Neuronal stem cell (in vitro differentiated cells): ENCODE measurements around the gene MC2R.

ENCODE experiments used
- DNase-seq: peaks from one replicate; pipeline ENCODE4 v3.0.0-alpha.2; 2013; ENCODE audit warnings: low spot score
- H2AFZ ChIP-seq: one replicate; pipeline ENCODE4 v1.6.1; 2013; ENCODE audit warnings: mild to moderate bottlenecking, low read length, inconsistent platforms
- H2AK5ac ChIP-seq: 2 replicates; pipeline ENCODE4 v1.6.1; 2013; ENCODE audit warnings: low read depth, mild to moderate bottlenecking, inconsistent platforms, low read length, moderate library complexity, mixed read lengths
- H2BK120ac ChIP-seq: 2 replicates; pipeline ENCODE4 v1.6.1; 2013; ENCODE audit warnings: low read depth, mild to moderate bottlenecking, inconsistent platforms, low read length, moderate library complexity, mixed read lengths
- H2BK12ac ChIP-seq: one replicate; pipeline ENCODE4 v1.6.1; 2013; ENCODE audit warnings: low read length, inconsistent platforms
- H2BK15ac ChIP-seq: 2 replicates; pipeline ENCODE4 v1.6.1; 2013; ENCODE audit warnings: mild to moderate bottlenecking, low read length, inconsistent platforms, mixed read lengths
- H2BK5ac ChIP-seq: one replicate; pipeline ENCODE4 v1.6.1; 2013; ENCODE audit warnings: inconsistent platforms, mild to moderate bottlenecking, low read length, moderate library complexity
- H3K14ac ChIP-seq: one replicate; pipeline ENCODE4 v1.6.1; 2013; ENCODE audit warnings: low read length, inconsistent platforms
- H3K18ac ChIP-seq: 2 replicates; pipeline ENCODE4 v1.6.1; 2013; ENCODE audit warnings: low read length, inconsistent platforms
- H3K23ac ChIP-seq: 2 replicates; pipeline ENCODE4 v1.6.1; 2013; ENCODE audit warnings: low read depth, mild to moderate bottlenecking, mixed read lengths, low read length, inconsistent platforms; ENCODE audit not compliant: poor library complexity
- H3K27ac ChIP-seq: replicated peaks from 3 replicates; pipeline ENCODE4 v1.5.1; 2013; ENCODE audit warnings: low read length, inconsistent platforms
- H3K27me3 ChIP-seq, 3 experiments: 2 replicates each; pipeline ENCODE4 v1.6.1; 2013; ENCODE audit warnings: low read length in 3 of 3, mild to moderate bottlenecking in 2 of 3, inconsistent platforms in 1 of 3, low read depth in 1 of 3, mixed read lengths in 1 of 3, moderate library complexity in 1 of 3; ENCODE audit not compliant: control insufficient read depth in 3 of 3, insufficient read depth in 3 of 3
- H3K36me3 ChIP-seq, 2 donors: replicated peaks in 1 of 2; 2 replicates each; pipeline ENCODE4 v1.6.1; 2013; ENCODE audit warnings: low read length in 2 of 2; ENCODE audit not compliant: control insufficient read depth in 2 of 2, insufficient read depth in 2 of 2
- H3K4ac ChIP-seq: 2 replicates; pipeline ENCODE4 v1.6.1; 2013; ENCODE audit warnings: inconsistent platforms, mild to moderate bottlenecking, low read length, moderate library complexity
- H3K4me1 ChIP-seq, 2 donors: 1 replicate in 1 of 2; 2 replicates in 1 of 2; pipeline ENCODE4 v1.6.1; 2013; ENCODE audit warnings: low read length in 2 of 2, low read depth in 1 of 2; ENCODE audit not compliant: control insufficient read depth in 2 of 2, insufficient read depth in 1 of 2
- H3K4me2 ChIP-seq: one replicate; pipeline ENCODE4 v1.6.1; 2013; ENCODE audit warnings: mild to moderate bottlenecking, low read length, inconsistent platforms; ENCODE audit not compliant: insufficient read depth, poor library complexity, severe bottlenecking
- H3K4me3 ChIP-seq, 2 donors: 2 replicates each; pipeline ENCODE4 v1.5.1; 2013; ENCODE audit warnings: low read length in 2 of 2, mild to moderate bottlenecking in 2 of 2, inconsistent platforms in 1 of 2, moderate library complexity in 1 of 2
- H3K79me1 ChIP-seq: one replicate; pipeline ENCODE4 v1.6.1; 2013; ENCODE audit warnings: low read depth, mild to moderate bottlenecking, inconsistent platforms, low read length, moderate library complexity
- H3K9ac ChIP-seq: one replicate; pipeline ENCODE4 v1.6.1; 2013; ENCODE audit warnings: mild to moderate bottlenecking, low read depth, low read length, inconsistent platforms; ENCODE audit not compliant: poor library complexity
- H3K9me3 ChIP-seq, 2 donors: replicated peaks in 1 of 2; 2 replicates each; pipeline versions ENCODE3 to v1.6.1; 2013; ENCODE audit warnings: low read length in 2 of 2, mild to moderate bottlenecking in 2 of 2, inconsistent platforms in 1 of 2, low read depth in 1 of 2, mixed read lengths in 1 of 2, moderate library complexity in 1 of 2; ENCODE audit not compliant: control insufficient read depth in 2 of 2, insufficient read depth in 1 of 2
- H4K8ac ChIP-seq: one replicate; pipeline ENCODE4 v1.6.1; 2013; ENCODE audit warnings: low read depth, mild to moderate bottlenecking, inconsistent platforms, low read length, moderate library complexity
- H4K91ac ChIP-seq: one replicate; pipeline ENCODE4 v1.6.1; 2013; ENCODE audit warnings: low read length, low read depth, mild to moderate bottlenecking, inconsistent platforms; ENCODE audit not compliant: poor library complexity
- WGBS, 2 donors: extraction: QIAGEN DNeasy Blood & Tissue Kit; methylation state at CpG; one replicate each; pipeline ENCODE4 v1.1.7; 2013; ENCODE audit warnings: missing lambda C conversion rate in 2 of 2, mixed read lengths in 1 of 2; ENCODE audit not compliant: insufficient read length in 2 of 2, insufficient replicate concordance in 1 of 2; ENCODE audit errors: extremely low coverage in 2 of 2; 5-methylcytosine and 5-hydroxymethylcytosine counted together

MC2R gene

GRCh38 chr18:13915995-13916431 is 677 bp upstream of the MC2R start:
- Histone ChIP-seq H3K4me2 (no peak overlapping the region), H3K36me3 (no peaks in the 10 kb centered on the region), H4K91ac (no peak overlapping the region), H3K23ac (no peak overlapping the region), H2AK5ac (no peak overlapping the region), H3K79me1 (no peaks in the 10 kb centered on the region), H2AFZ (no peak overlapping the region), H3K9ac (no peak overlapping the region), H3K4ac (no peak overlapping the region), H3K27ac (no peak overlapping the region), H3K4me3 (no peak overlapping the region), H3K18ac (no peak overlapping the region), H3K14ac (no peak overlapping the region), H3K27me3 (peaks cover 0 to 7% (median 0%) of the 10 kb centered on the region in 3 experiments), H3K4me1 (no peaks in the 10 kb centered on the region), H2BK120ac (no peak overlapping the region), H2BK15ac (no peak overlapping the region), H2BK12ac (no peak overlapping the region), H4K8ac (no peak overlapping the region), H2BK5ac (no peak overlapping the region), H3K9me3 (no peaks in the 10 kb centered on the region)
- no CpG with 5 or more reads among the region's 7 CpGs for WGBS, 2 donors
- DNase-seq: no peak

GRCh38 chr18:13914756-13915155 is 580 bp downstream of the MC2R start:
- no CpG with 5 or more reads among the region's 9 CpGs for WGBS, 2 donors
- Histone ChIP-seq H3K79me1 (no peaks in the 10 kb centered on the region), H3K4me3 (no peak overlapping the region)

GRCh38 chr18:13914170-13914569 is 1.2 kb downstream of the MC2R start:
- no peak overlapping the region for H2BK5ac ChIP-seq
- no peaks in the 10 kb centered on the region for H3K36me3 ChIP-seq
- H3K18ac ChIP-seq: peak overlapping the region; percentile 8
- no peak overlapping the region for H3K23ac ChIP-seq
- H3K4me1 ChIP-seq: no peaks in the 10 kb centered on the region
- peaks cover 0 to 7% (median 0%) of the 10 kb centered on the region in 3 experiments for H3K27me3 ChIP-seq
- H3K27ac ChIP-seq: no peak overlapping the region
- no peak overlapping the region for H2AFZ ChIP-seq
- H3K79me1 ChIP-seq: no peaks in the 10 kb centered on the region
- no peak overlapping the region for H4K91ac ChIP-seq
- H2AK5ac ChIP-seq: no peak overlapping the region
- no peak overlapping the region for H4K8ac ChIP-seq
- H3K4ac ChIP-seq: no peak overlapping the region
- H3K9me3 ChIP-seq: no peaks in the 10 kb centered on the region
- no peak for DNase-seq
- WGBS, 2 donors: no CpG with 5 or more reads among the region's 10 CpGs
- H3K4me3 ChIP-seq: no peak overlapping the region
- H3K14ac ChIP-seq: no peak overlapping the region
- H2BK15ac ChIP-seq: no peak overlapping the region
- H2BK120ac ChIP-seq: no peak overlapping the region
- H3K4me2 ChIP-seq: no peak overlapping the region
- H3K9ac ChIP-seq: no peak overlapping the region
- H2BK12ac ChIP-seq: no peak overlapping the region

More at GRCh38 chr18:13914756-13915155, 580 bp downstream of the MC2R start:
- H3K27me3 ChIP-seq: peaks cover 0 to 7% (median 0%) of the 10 kb centered on the region in 3 experiments
- peak overlapping the region; percentile 25 for H3K14ac ChIP-seq
- no peak overlapping the region for H3K4me2 ChIP-seq
- H2BK12ac ChIP-seq: no peak overlapping the region
- no peak overlapping the region for H3K23ac ChIP-seq
- no peak overlapping the region for H3K4ac ChIP-seq
- H3K18ac ChIP-seq: no peak overlapping the region
- no peak overlapping the region for H2BK15ac ChIP-seq
- no peaks in the 10 kb centered on the region for H3K36me3 ChIP-seq
- no peak overlapping the region for H4K8ac ChIP-seq
- no peak overlapping the region for H2AFZ ChIP-seq
- no peaks in the 10 kb centered on the region for H3K4me1 ChIP-seq
- DNase-seq: no peak
- no peak overlapping the region for H2BK5ac ChIP-seq
- H2AK5ac ChIP-seq: no peak overlapping the region
- no peak overlapping the region for H4K91ac ChIP-seq
- no peak overlapping the region for H3K27ac ChIP-seq
- H2BK120ac ChIP-seq: no peak overlapping the region
- no peak overlapping the region for H3K9ac ChIP-seq
- no peaks in the 10 kb centered on the region for H3K9me3 ChIP-seq

- Histone ChIP-seq H4K91ac (no peak overlapping the region), H3K79me1 (no peaks in the 10 kb centered on the region), H4K8ac (peak overlapping the region; percentile 56), H3K27me3 (peaks cover 0 to 7% (median 0%) of the 10 kb centered on the region in 3 experiments), H3K36me3 (no peaks in the 10 kb centered on the region), H3K27ac (no peak overlapping the region), H3K18ac (no peak overlapping the region), H2BK15ac (no peak overlapping the region), H3K4ac (no peak overlapping the region), H3K4me3 (no peak overlapping the region), H3K14ac (no peak overlapping the region), H3K23ac (no peak overlapping the region), H3K9ac (no peak overlapping the region), H2BK5ac (no peak overlapping the region), H2AFZ (no peak overlapping the region), H2BK120ac (no peak overlapping the region), H3K4me1 (no peaks in the 10 kb centered on the region), H3K4me2 (no peak overlapping the region), H2AK5ac (no peak overlapping the region), H3K9me3 (no peaks in the 10 kb centered on the region), H2BK12ac (no peak overlapping the region)
- WGBS, 2 donors: no CpG with 5 or more reads among the region's 10 CpGs
- no peak for DNase-seq
Measured at GRCh38 chr18:13913205-13913604, 2.1 kb downstream of the MC2R start.
